Sciatic nerve (tissue), 2 donors: Measurements from ENCODE around the gene IL11RA. TPM values are rescaled to one million over a fixed set of nuclear protein-coding genes. Genes with fewer than 3 reads are reported as not detected.

Source experiments
- ATAC-seq: fragments of 200-7000 bp; cut with Tn5 transposase; one replicate; pipeline ENCODE4 v1.9.1; 2020; ENCODE audit warnings: mild to moderate bottlenecking, moderate library complexity
- DNase-seq: peaks from one replicate; pipeline ENCODE4 v3.0.0-alpha.2; 2020; ENCODE audit warnings: low spot score
- intact Hi-C: fragments of 100-400 bp; cut with DNase I; formaldehyde crosslinking; loops from one replicate; pipeline ENCODE4 v1.14.2; 2022
- total RNA-seq: library from RNA; stranded (reverse); fragmentation: NEBNext Ultra II Directional; extraction: Animal tissue kit (Norgen Biotek cat#: 25700); gene quantifications from one replicate; pipeline ENCODE4 v1.2.1, GENCODE V29; 2021
- donor health status: DM: no; HTN: no; CAD: no.
- donor health status: DM: no; HTN: no; CAD: no.

IL11RA gene
- total RNA-seq, 1 donor from 2014 or later: 31.3 TPM

GRCh38 chr9:34647084-34647403, 4.9 kb upstream of the IL11RA start:
- intact Hi-C loops: no loop called here
- DNase-seq (no peak), ATAC-seq (no peak)

- ATAC-seq (no peak), DNase-seq (no peak)
- intact Hi-C loops: no loop called here
Observed at GRCh38 chr9:34647651-34648050, 4.3 kb upstream of the IL11RA start.

GRCh38 chr9:34648673-34649072, 3.3 kb upstream of the IL11RA start:
- intact Hi-C loops: no loop called here

GRCh38 chr9:34650816-34651215, 1.2 kb upstream of the IL11RA start:
- intact Hi-C loops: no loop called here

More at GRCh38 chr9:34648673-34649072, 3.3 kb upstream of the IL11RA start:
- ATAC-seq (no peak), DNase-seq (no peak)

GRCh38 chr9:34651321-34651720, 664 bp upstream of the IL11RA start:
- ATAC-seq (no peak), DNase-seq (no peak)
- intact Hi-C loops: no loop called here

More at GRCh38 chr9:34650816-34651215, 1.2 kb upstream of the IL11RA start:
- DNase-seq (no peak), ATAC-seq (no peak)

- no peak for ATAC-seq
Observed at GRCh38 chr9:34652602-34653000, 616 bp downstream of the IL11RA start.

GRCh38 chr9:34653151-34654072, 1.4 kb downstream of the IL11RA start:
- DNase-seq (no peak), ATAC-seq (peak; percentile 20)
- intact Hi-C loops: no loop called here

More at GRCh38 chr9:34652602-34653000, 616 bp downstream of the IL11RA start:
- no peak for DNase-seq
- intact Hi-C loops: no loop called here

- intact Hi-C loops: no loop called here
- peak; percentile 72 for ATAC-seq
- DNase-seq: peak; percentile 88
Observed at GRCh38 chr9:34654323-34655051, 2.5 kb downstream of the IL11RA start.

GRCh38 chr9:34655394-34655793, 3.4 kb downstream of the IL11RA start:
- intact Hi-C loops: no loop called here
- ATAC-seq (no peak), DNase-seq (no peak)

- intact Hi-C loops: no loop called here
- ATAC-seq (no peak), DNase-seq (no peak)
Observed at GRCh38 chr9:34656992-34657391, 5.0 kb downstream of the IL11RA start.

- ATAC-seq (no peak), DNase-seq (no peak)
- intact Hi-C loops: no loop called here
Observed at GRCh38 chr9:34658461-34658860, 6.5 kb downstream of the IL11RA start.

- intact Hi-C loops: no loop called here
- no peak for ATAC-seq
Observed at GRCh38 chr9:34659592-34660253, 7.7 kb downstream of the IL11RA start.

GRCh38 chr9:34662526-34663302, 10.7 kb downstream of the IL11RA start, which contains the start of gene CCL27:
Gene CCL27 (minus strand): TSS chr9:34662657. CDS start chr9:34662633, 24 bp downstream.
- intact Hi-C loops: no loop called here
- no peak for ATAC-seq
- no peak for DNase-seq

More at GRCh38 chr9:34659592-34660253, 7.7 kb downstream of the IL11RA start:
- DNase-seq: no peak

- DNase-seq: no peak
- no peak for ATAC-seq
- intact Hi-C loops: no loop called here
Observed at GRCh38 chr9:34663303-34663605, 11.3 kb downstream of the IL11RA start.

- intact Hi-C loops: no loop called here
- peak; percentile 90 for DNase-seq
- peak; percentile 54 for ATAC-seq
Observed at GRCh38 chr9:34664281-34665066, 12.5 kb downstream of the IL11RA start.

GRCh38 chr9:34665067-34665380, 13.0 kb downstream of the IL11RA start:
- no peak for ATAC-seq
- DNase-seq: no peak
- intact Hi-C loops: no loop called here

- ATAC-seq (peak; percentile 95), DNase-seq (peak; percentile 97)
- intact Hi-C loops: no loop called here
Observed at GRCh38 chr9:34665381-34666250, 13.6 kb downstream of the IL11RA start.
